ENCODE results near the gene KDM1A.
"Not testable (repeated sequence)": the region's sequence is repeated elsewhere in the genome, so short reads cannot be mapped to it uniquely, and the experiment has no call there.

KDM1A gene

DNA sequence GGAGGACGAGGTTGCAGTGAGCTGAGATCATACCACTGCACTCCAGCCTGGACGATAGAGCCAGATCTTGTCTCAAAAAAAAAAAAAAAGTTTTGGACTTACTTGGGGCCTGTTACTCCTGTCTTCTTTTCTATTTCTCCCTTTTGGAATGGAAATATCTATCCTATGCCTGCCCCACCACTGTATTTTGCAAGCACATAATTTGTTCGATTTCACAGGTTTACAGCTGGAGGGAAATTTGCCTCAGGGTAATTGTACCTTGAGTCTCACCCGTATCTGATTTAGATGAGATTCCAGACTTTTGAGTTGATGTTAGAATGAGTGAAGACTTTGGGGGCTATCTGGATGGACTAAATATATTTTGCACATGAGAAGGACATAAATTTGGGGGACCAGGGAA is 12.2 kb upstream of the KDM1A start:
- no peak for DNase-seq
- intact Hi-C loops (cut with DNase I) = no loop called here

DNA sequence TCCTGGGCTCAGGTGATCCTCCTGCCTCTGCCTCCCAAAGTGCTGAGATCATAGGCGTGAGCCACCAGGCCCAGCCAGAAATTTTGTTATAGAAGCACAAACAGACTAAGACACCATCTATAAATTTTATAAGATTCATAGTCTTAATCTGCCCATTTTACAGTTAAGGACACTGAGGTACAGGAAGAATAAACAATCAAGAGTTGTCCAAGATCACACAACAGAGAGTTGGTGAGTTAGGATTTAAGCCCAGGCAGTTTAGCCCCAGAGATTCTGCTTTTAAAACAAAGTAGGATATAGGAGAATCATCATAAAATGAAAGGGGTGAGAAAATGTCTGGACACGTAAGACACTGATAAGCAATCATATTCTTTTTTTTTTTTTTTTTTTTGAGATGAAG is 10.4 kb upstream of the KDM1A start:
- no peak for DNase-seq
- intact Hi-C loops (cut with DNase I) = no loop called here

DNA sequence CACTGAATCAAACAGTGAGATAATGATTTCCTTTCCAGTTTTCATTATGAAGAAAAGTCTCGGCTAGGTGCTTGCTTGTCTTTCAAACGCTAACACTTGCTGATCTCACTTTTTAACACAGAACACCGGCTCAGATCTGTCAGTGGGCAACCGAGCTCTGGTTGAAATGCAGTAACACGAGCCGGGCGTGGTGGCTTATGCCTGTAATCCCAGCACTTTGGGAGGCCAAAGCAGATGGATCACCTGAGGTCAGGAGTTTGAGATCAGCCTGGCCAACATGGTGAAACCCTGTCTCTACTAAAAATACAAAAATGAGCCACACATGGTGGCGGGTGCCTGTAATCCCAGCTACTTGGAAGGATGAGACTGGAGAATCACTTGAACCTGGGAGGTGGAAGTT is 9.2 kb upstream of the KDM1A start:
- not testable (repeated sequence) for DNase-seq

DNA sequence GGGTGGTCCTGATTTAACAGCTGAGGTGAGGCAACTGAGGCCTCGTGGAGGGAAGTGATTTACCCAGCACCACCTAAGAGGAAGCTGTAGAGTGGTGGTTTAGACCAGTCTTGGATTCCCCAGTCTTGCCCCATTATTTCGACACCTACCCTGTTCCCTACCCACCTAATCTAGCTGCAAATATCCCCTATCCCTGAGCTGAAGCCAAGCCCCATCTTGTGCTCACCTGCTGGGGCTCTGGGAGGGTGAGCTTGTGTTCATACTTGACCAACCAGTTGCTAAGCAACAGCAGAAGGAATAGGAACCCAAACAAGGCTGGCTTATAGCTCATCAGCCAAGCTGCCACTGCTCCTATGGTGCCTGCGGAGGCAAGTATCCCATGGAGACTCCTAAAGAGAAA is 5.6 kb upstream of the KDM1A start:
- intact Hi-C loops (cut with DNase I) = no loop called here
- no peak for DNase-seq

More for the DNA sequence above, 9.2 kb upstream of the KDM1A start:
- intact Hi-C loops (cut with DNase I) = not testable (repeated sequence)

DNA sequence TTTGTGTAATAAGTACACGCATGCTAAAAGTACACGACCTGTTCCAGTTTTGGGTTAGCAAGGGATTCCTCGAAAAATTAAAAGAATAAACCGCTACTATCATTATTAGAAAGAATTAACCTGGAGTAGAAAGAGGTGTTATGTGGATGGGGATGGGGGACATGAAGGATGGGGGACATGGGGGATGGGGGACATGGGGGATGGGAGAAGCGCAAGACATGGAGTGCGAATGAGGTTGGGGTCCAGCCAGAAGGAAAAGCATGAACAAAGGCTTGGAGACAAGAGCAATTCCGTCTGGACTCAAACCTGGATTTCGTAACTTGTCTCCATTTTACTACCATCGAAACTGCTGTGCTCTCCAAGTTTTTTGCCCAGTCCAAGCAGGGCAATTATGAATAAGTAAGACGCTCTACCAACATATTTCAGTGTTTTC is 591 bp upstream of the KDM1A start:
- DNase-seq = peak in 7 of 42 donors; percentile 2 to 41 (median 10)
- intact Hi-C loops (cut with DNase I) = no loop called here

DNA sequence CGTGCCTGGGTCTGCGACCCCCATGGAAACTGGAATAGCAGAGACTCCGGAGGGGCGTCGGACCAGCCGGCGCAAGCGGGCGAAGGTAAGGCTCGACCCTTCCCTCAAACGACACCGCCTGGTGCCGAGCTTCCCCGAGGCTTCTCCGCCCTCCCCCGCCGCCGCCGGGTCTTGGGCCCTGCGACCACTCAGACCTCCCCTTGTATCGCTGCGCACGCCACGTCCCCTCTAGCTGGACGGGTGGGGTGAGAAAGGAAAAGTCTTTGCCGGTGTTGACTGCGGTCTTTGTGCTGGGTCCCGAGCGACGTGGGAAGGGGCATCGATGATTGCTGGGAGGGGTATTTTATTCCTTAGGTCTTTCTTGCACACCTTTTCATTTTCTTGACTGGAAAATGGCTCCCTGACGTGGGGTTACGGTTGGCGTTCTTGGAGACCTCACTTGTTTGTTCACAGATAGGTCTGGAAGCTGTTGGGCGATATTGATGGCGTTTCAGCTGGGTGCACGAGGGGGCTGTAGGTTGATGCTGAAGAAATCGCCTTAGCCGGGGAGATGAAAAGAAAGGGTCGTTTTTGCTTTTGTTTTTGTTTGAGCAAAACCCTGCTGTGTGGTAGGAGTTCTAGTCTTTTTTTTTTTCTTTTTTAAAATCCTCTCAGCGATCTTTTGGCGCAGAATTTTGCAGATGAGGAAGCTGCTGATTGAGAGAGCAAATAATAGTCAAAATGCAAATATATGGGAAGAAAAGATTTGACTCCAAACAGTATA is 776 bp downstream of the KDM1A start:
- peak in 36 of 42 donors; percentile 6 to 54 (median 24) for DNase-seq
- intact Hi-C loops (cut with DNase I) = no loop called here

DNA sequence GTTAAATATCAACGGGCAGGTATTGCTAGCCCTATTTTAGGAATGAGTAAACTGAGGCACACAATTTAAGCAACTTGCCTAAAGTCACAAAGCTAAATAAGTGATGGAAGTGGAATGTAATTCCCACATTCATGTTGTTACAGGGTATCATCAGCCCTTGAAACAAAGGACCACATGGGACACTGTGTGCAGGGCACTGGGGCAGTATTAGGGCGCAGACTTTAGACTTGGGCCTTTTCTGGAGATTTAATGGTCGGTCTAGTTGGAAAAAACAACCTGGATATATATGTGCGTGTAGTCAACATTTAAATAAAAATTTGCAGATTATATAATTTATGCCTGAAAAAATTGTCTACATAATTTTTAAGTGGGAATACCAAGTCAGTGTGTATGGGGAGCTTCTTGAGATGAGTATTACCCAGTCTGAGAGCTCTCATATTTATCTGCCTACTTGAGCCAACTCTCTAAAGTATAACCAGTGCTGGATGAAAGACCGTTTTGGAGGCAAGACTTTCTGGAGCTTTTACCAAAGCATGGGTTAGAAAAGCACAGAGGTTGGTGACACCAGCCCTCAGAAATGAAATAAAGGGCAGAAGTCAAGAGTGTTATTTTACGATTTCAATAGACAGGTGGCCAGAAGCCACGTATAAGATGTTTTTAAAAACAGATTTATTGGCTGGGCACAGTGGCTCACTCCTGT is 1.6 kb downstream of the KDM1A start:
- intact Hi-C loops (cut with DNase I) = no loop called here

DNA sequence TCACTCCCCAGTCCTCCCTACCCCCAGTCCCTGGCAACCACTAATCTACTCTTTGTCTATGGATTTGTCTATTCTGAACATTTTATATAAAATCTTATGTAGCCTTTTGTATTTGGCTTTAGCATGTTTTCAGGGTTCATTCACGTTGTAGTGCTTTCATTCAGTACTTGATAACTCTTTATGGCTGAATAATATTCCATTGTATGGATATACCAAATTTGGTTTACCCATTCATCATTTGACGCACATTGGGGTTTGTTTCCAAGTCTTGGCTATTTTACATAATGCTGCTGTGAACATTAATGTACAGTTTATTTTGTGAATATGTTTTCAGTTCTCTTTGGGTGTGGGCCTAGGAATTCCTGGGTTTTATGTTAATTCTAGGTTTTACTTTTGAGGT is 2.6 kb downstream of the KDM1A start:
- intact Hi-C loops (cut with DNase I) = no loop called here
- DNase-seq = no peak

More for the DNA sequence above, 1.6 kb downstream of the KDM1A start:
- DNase-seq = no peak

DNA sequence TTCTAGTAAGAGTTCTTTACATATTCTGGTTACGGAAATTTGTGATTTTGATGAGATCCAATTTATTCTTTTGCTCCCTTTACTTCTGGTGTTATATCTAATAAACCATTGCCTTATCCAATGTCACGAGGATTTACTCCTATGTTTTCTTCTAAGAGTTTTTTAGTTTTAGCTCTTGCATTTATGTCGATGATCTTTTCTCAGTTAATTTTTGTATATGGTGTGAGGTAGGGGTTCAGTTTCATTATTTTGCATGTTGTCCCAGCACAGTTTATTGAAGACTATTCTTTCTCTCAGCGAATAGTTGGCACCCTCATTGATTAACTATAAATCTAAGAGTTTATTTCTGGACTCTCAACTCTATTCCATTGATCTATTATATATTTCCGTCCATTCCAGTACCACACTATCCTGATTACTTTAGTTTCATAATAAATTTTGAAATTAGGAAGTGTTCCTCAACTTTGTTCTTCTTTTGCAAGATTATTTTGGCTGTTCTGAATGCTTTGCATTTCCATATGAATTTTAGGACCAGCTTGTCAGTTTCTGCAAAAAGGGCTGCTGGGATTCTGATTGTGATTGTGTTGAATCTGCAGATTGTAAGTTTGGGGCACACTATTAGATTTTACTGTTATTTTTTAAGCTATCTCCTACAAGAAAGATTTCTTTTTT is 4.0 kb downstream of the KDM1A start:
- no peak for DNase-seq

DNA sequence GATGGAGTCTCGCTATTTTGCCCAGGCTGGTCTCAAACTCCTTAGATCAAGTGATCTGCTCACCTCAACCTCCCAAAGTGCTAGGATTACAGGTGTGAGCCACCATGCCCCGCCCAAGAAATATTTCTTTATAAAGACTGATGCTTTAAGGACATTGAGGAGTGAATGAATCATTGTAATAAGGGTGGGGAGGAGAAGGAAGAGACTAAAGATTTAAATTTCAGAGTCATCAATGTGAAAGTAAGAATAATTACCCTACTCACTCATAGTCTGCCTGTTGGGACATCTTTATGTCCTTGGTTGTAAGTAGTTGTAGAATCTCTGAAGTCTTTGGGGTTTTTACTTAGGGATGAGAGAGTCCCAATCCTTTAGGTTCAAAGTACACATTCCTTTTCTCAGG is 7.3 kb downstream of the KDM1A start:
- DNase-seq = no peak
- intact Hi-C loops (cut with DNase I) = no loop called here

More for the DNA sequence above, 4.0 kb downstream of the KDM1A start:
- intact Hi-C loops (cut with DNase I) = no loop called here

DNA sequence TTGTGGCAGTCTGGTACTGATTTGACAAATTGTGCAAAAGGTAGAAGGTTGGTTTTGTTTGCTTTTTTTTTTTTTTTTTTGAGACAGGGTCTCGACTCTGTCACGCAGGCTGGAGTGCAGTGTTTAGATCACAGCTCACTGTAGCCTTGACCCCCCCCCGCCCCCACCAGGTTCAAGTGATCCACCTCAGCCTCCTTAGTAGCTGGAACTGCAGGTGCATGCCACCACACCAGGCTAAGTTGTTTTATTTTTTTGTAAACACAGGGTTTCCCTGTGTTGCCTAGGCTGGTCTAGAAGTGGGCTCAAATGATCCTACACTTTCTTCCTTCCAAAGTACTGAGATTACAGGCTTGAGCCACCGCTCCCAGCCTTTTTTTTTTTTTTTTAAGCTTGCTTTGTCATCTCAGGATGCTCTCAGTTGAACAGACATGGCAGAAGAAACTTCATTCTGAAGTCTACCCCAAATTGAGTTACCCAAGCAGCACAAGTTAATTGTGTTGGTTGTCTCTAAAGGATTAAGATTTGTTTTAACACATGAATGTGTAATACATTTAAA is 8.2 kb downstream of the KDM1A start:
- intact Hi-C loops (cut with DNase I) = no loop called here
- DNase-seq = no peak

DNA sequence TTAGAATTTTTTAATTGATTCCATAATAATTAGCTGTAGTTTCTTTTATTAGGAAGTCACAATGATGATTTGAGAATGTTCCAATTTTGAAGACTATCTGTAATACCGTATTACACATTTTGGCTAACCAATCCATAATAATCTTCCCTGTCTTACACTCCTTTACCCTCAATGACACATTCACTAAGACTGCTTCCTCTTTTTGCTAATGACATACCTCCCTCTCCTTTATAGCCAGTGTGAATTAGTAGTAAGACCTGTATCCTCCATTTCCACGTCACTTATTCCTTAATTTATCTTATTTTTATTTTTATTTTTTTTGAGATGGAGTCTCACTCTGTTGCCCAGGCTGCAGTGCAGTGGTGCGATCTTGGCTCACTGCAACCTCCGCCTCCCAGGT is 10.1 kb downstream of the KDM1A start:
- intact Hi-C loops (cut with DNase I) = no loop called here
- no peak for DNase-seq

DNA sequence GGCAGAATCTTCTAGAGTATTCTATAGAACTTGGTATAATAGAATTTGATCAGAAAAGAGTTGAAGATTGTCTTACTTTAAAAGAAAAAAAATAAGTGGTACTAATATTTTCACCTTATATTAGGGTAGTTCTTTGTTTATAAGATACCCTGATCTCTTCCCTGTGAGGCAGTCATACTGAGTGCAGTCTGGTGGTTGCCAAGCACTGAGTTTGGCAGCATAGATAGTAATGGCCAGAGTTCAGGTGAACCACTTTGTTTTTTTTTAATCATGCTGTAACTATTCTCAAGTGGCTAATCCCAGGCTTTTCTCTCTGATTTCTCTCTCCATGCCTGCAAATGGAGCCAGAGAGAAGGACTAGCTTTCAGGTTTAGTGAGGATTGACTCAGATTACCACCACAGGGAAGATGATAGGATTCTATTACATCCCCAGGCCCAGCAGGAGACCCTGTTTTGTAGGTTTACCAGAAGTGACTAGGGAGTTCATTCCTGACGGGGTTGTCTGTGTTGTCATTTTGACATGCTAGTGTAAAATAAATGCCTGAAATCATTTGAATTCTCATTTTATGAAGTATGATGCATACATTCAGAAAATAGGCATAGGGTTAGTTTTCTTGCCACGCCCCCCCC is 16.7 kb downstream of the KDM1A start:
- intact Hi-C loops (cut with DNase I) = no loop called here
- no peak for DNase-seq

DNA sequence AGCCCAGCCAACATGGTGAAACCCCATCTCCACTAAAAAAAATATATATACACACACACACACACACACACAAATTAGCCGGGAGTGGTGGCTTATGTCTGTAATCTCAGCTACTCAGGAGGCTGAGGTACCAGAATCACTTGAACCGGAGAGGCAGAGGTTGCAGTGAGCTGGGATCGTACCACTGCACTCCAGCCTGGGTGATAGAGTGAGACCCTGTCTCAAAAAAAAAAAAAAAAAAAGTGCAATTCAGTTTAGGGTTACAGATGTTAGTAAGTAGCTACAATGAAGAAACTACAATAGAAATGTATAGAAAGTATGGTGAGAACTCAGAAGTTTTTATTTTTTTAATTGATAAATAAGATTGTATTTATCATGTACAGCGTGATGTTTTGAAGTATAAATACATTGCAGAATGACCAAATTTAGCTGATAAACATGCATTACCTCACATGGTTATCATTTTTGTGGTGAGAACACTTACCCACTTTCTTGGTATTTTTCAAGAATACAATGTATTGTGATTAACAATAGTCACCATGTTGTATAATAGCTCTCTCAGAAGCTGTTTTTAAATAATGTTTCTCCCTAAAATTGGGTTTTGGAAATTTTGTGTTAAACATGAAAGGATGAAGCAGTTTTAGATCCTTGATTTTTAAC is 17.9 kb downstream of the KDM1A start:
- no peak for DNase-seq
- intact Hi-C loops (cut with DNase I) = no loop called here

DNA sequence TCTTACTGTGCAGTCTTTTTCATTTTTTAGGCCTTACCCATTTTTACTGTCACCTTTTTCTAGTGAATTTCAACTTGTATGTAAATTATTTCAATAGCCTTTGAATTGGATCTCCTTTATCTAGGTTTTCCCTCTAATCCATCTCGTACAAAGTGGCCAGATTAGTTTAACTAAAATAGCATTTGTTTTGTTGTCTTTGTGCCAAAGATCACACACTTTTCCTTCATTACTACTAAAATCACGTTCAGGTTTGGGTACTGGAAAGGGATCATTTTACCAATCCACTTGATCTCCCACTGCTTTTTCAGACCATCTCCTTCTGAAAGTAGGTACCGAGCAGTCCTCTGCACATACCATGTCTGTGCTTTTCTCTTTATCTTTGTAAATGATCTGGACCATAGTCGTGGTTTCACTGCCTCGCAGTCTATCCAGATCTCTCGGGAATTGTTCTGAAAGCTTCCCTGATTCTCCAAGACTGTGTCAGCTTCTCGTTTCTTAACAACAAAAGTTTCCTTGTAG is 20.1 kb downstream of the KDM1A start:
- intact Hi-C loops (cut with DNase I) = no loop called here
- DNase-seq = no peak

DNA sequence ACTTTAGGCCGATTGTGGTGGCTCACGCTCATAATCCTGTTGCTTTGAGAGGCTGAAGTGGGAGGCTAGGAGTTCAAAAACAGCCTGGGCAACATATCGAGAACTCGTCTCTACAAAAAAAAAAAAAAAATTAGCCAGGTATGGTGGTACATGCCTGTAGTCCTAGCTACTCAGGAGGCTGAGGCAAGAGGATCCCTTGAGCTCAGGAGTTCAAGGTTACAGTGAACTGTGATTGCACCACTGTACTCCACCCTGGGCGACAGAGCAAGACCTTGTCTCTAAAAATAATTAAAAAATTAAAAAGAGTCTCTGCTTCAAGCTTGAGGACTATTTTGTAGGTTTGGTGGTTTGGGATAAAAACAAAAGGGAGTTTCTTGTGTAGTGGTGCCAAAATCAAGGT is 21.2 kb downstream of the KDM1A start:
- DNase-seq = no peak
- intact Hi-C loops (cut with DNase I) = no loop called here

DNA sequence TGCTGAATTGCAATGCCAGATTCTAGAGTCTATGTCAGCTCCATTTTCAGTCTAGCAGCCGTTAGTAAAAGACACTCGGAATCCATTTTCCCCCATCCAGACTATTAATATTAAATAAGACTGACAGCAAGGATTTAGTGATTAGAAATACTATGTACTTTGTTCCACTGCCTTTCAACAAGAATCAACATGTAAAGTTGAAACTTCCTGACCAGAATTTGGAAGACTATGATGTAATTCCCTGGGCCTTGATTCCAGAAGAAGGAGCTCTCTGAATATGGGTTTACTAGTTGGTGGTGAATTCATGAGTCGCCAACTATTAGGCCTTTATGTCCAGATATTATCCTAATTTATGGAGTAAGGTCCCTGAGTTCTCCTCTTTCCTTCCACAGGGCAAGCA is 24.8 kb downstream of the KDM1A start:
- intact Hi-C loops (cut with DNase I) = no loop called here
- DNase-seq = no peak

DNA sequence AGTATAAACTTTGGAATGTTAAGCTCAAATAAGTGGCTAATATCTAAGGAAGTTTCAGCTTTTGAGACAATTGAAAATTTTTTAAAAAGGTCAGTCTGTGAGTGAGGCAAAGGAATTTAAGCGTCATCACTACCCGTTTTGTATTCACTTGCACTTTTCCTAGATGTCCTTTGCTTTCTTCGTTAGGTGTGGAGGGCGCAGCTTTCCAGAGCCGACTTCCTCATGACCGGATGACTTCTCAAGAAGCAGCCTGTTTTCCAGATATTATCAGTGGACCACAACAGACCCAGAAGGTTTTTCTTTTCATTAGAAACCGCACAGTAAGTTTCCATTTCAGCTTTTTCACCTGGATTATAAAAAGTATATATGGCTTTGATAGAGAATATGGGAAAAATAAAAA is 30.9 kb downstream of the KDM1A start:
- no peak for DNase-seq
- intact Hi-C loops (cut with DNase I) = no loop called here

Data from head of caudate nucleus (tissue), 42 donors.